ENCODE measurements around the gene STK16. TPM values are rescaled to one million over a fixed set of nuclear protein-coding genes. Genes with fewer than 3 reads are reported as not detected.

The STK16 gene
- total and polyA plus RNA-seq, 2 of the 13 experiments (the other 11 are each of a cell fraction or from before 2014, with no cell fraction given), result 28.0 to 50.9 TPM

- no peak for TF ChIP-seq ZNF280D (CRISPR knock-in tag; IDR thresholded peaks at IDR 0.05)
- TF ChIP-seq, protein P1, sequence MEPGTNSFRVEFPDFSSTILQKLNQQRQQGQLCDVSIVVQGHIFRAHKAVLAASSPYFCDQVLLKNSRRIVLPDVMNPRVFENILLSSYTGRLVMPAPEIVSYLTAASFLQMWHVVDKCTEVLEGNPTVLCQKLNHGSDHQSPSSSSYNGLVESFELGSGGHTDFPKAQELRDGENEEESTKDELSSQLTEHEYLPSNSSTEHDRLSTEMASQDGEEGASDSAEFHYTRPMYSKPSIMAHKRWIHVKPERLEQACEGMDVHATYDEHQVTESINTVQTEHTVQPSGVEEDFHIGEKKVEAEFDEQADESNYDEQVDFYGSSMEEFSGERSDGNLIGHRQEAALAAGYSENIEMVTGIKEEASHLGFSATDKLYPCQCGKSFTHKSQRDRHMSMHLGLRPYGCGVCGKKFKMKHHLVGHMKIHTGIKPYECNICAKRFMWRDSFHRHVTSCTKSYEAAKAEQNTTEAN (CRISPR knock-in tag; conservative IDR thresholded peaks at IDR 0.05), result 0 out of 2 replicates have a peak, but pooled peaks have one; percentile 39
- TF ChIP-seq, protein P2, sequence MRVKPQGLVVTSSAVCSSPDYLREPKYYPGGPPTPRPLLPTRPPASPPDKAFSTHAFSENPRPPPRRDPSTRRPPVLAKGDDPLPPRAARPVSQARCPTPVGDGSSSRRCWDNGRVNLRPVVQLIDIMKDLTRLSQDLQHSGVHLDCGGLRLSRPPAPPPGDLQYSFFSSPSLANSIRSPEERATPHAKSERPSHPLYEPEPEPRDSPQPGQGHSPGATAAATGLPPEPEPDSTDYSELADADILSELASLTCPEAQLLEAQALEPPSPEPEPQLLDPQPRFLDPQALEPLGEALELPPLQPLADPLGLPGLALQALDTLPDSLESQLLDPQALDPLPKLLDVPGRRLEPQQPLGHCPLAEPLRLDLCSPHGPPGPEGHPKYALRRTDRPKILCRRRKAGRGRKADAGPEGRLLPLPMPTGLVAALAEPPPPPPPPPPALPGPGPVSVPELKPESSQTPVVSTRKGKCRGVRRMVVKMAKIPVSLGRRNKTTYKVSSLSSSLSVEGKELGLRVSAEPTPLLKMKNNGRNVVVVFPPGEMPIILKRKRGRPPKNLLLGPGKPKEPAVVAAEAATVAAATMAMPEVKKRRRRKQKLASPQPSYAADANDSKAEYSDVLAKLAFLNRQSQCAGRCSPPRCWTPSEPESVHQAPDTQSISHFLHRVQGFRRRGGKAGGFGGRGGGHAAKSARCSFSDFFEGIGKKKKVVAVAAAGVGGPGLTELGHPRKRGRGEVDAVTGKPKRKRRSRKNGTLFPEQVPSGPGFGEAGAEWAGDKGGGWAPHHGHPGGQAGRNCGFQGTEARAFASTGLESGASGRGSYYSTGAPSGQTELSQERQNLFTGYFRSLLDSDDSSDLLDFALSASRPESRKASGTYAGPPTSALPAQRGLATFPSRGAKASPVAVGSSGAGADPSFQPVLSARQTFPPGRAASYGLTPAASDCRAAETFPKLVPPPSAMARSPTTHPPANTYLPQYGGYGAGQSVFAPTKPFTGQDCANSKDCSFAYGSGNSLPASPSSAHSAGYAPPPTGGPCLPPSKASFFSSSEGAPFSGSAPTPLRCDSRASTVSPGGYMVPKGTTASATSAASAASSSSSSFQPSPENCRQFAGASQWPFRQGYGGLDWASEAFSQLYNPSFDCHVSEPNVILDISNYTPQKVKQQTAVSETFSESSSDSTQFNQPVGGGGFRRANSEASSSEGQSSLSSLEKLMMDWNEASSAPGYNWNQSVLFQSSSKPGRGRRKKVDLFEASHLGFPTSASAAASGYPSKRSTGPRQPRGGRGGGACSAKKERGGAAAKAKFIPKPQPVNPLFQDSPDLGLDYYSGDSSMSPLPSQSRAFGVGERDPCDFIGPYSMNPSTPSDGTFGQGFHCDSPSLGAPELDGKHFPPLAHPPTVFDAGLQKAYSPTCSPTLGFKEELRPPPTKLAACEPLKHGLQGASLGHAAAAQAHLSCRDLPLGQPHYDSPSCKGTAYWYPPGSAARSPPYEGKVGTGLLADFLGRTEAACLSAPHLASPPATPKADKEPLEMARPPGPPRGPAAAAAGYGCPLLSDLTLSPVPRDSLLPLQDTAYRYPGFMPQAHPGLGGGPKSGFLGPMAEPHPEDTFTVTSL (CRISPR knock-in tag; IDR thresholded peaks at IDR 0.05; ENCODE audit: borderline replicate concordance), result no peak
- TF ChIP-seq AHR (CRISPR knock-in tag; IDR thresholded peaks at IDR 0.05), result no peak
- TF ChIP-seq, protein P3, sequence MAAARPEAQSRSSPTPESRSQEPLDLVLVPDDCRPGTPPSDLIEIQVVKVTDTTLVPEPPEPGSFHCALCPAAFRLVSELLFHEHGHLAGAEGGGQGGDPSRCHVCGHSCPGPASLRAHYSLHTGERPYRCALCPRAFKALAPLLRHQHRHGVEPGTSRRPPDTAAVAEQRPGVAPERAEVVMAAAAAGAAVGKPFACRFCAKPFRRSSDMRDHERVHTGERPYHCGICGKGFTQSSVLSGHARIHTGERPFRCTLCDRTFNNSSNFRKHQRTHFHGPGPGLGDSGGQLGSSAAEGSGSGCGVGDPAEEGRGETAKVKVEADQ (CRISPR knock-in tag; IDR thresholded peaks at IDR 0.05; ENCODE audit: borderline replicate concordance), result no peak
- TF ChIP-seq ZNF501 (CRISPR knock-in tag; IDR thresholded peaks at IDR 0.05), result peak; percentile 56; the same call in 1 of the 2 replicates
- peak; percentile 40; the same call in 1 of the 2 replicates for TF ChIP-seq ZNF138 (CRISPR knock-in tag; IDR thresholded peaks at IDR 0.05; ENCODE audit: low read depth)
- TF ChIP-seq ZNF264 (CRISPR knock-in tag; IDR thresholded peaks at IDR 0.05), result peak; percentile 85
- TF ChIP-seq ZNF674 (CRISPR knock-in tag; IDR thresholded peaks at IDR 0.05; ENCODE audit: low read depth), result peak; percentile 89; the same call in 1 of the 2 replicates
- peak; percentile 53; the same call in 1 of the 2 replicates for TF ChIP-seq ZBTB20 (CRISPR knock-in tag; IDR thresholded peaks at IDR 0.05; ENCODE audit: borderline replicate concordance, low read depth)
- TF ChIP-seq ZFX (CRISPR knock-in tag; IDR thresholded peaks at IDR 0.05; ENCODE audit: low read depth), result peak; percentile 98
- TF ChIP-seq, protein P4, sequence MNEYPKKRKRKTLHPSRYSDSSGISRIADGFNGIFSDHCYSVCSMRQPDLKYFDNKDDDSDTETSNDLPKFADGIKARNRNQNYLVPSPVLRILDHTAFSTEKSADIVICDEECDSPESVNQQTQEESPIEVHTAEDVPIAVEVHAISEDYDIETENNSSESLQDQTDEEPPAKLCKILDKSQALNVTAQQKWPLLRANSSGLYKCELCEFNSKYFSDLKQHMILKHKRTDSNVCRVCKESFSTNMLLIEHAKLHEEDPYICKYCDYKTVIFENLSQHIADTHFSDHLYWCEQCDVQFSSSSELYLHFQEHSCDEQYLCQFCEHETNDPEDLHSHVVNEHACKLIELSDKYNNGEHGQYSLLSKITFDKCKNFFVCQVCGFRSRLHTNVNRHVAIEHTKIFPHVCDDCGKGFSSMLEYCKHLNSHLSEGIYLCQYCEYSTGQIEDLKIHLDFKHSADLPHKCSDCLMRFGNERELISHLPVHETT (CRISPR knock-in tag; conservative IDR thresholded peaks at IDR 0.05), result peak; percentile 73; the same call in 1 of the 2 replicates
Observed at GRCh38 chr2:219279151-219279915, 34.1 kb downstream of the STK16 start, which contains the start of gene DNAJB2 (continued).
